Measurements from ENCODE around the gene CDH11.

CDH11 gene

GRCh38 chr16:64907844-64908243 is 214.0 kb downstream of the CDH11 start:
- no peak for DNase-seq (ENCODE audit: low spot score)

- DNase-seq (ENCODE audit: low spot score), result no peak
Observed at GRCh38 chr16:64903770-64904169, 218.1 kb downstream of the CDH11 start.

- no peak for DNase-seq (ENCODE audit: low spot score)
Observed at GRCh38 chr16:64900517-64900916, 221.3 kb downstream of the CDH11 start.

GRCh38 chr16:64900019-64900418 is 221.8 kb downstream of the CDH11 start:
- no peak for DNase-seq (ENCODE audit: low spot score)

- no peak for DNase-seq (ENCODE audit: low spot score)
Observed at GRCh38 chr16:64898159-64898558, 223.7 kb downstream of the CDH11 start.
